Memory B cell (primary cell): ENCODE measurements around the gene TUBGCP5.
"Not testable (repeated sequence)": the region's sequence is repeated elsewhere in the genome, so short reads cannot be mapped to it uniquely, and the experiment has no call there.

Source experiments
- ATAC-seq: fragments of 150-1000 bp; cut with Tn5 transposase; 2 replicates; pipeline ENCODE4 v1.10.0; 2021; ENCODE audit warnings: low read depth, mild to moderate bottlenecking, moderate library complexity
- DNase-seq, 2 donors: peaks; one replicate each; pipeline ENCODE4 v3.0.0; 2022; ENCODE audit warnings: low spot score in 2 of 2
- H3K27ac Mint-ChIP-seq: one replicate; pipeline ENCODE4 v1.8.0; 2022; ENCODE audit warnings: mild to moderate bottlenecking, moderate library complexity, mixed read lengths
- H3K27me3 Mint-ChIP-seq: one replicate; pipeline ENCODE4 v1.8.0; 2022; ENCODE audit warnings: mixed read lengths
- H3K36me3 Mint-ChIP-seq: one replicate; pipeline ENCODE4 v1.8.0; 2022; ENCODE audit warnings: mild to moderate bottlenecking, mixed read lengths
- H3K4me1 Mint-ChIP-seq: one replicate; pipeline ENCODE4 v1.8.0; 2022; ENCODE audit warnings: mixed read lengths
- H3K4me3 Mint-ChIP-seq: one replicate; pipeline ENCODE4 v1.8.0; 2022; ENCODE audit warnings: mild to moderate bottlenecking, moderate library complexity, mixed read lengths
- H3K9me3 Mint-ChIP-seq: one replicate; pipeline ENCODE4 v1.8.0; 2022; ENCODE audit warnings: mixed read lengths

TUBGCP5 gene

GRCh38 chr15:23039143-23039916 lies at the start of gene TUBGCP5:
TUBGCP5 (minus strand) TSS chr15:23039569; CDS start chr15:23039543, 26 bp downstream.
- no peaks in the 10 kb centered on the region for H3K27me3 Mint-ChIP-seq
- DNase-seq (peak; percentile 93 to 97), ATAC-seq (peak; percentile 91)
- H3K4me1 Mint-ChIP-seq: peaks cover 9% of the 10 kb centered on the region
- peaks cover 8% of the 10 kb centered on the region for H3K36me3 Mint-ChIP-seq
- H3K27ac Mint-ChIP-seq: peak within 1 kb of the TSS; percentile 84
- H3K9me3 Mint-ChIP-seq: no peaks in the 10 kb centered on the region
- H3K4me3 Mint-ChIP-seq: peak within 1 kb of the TSS; percentile 96

- no peak for ATAC-seq
- H3K9me3 Mint-ChIP-seq: no peaks in the 10 kb centered on the region
- no peak overlapping the region for H3K4me3 Mint-ChIP-seq
Observed at GRCh38 chr15:23083115-23083514, 43.7 kb upstream of the TUBGCP5 start.

GRCh38 chr15:23081996-23082737 lies 42.8 kb upstream of the TUBGCP5 start:
- not testable (repeated sequence) for H3K4me3 Mint-ChIP-seq, ATAC-seq, H3K27ac Mint-ChIP-seq, DNase-seq, H3K9me3 Mint-ChIP-seq, H3K36me3 Mint-ChIP-seq, H3K27me3 Mint-ChIP-seq, H3K4me1 Mint-ChIP-seq

More at GRCh38 chr15:23083115-23083514, 43.7 kb upstream of the TUBGCP5 start:
- no peaks in the 10 kb centered on the region for H3K36me3 Mint-ChIP-seq
- DNase-seq: no peak
- peaks cover 1% of the 10 kb centered on the region for H3K27me3 Mint-ChIP-seq
- H3K27ac Mint-ChIP-seq: no peak overlapping the region
- no peaks in the 10 kb centered on the region for H3K4me1 Mint-ChIP-seq

- H3K9me3 Mint-ChIP-seq: no peaks in the 10 kb centered on the region
- no peaks in the 10 kb centered on the region for H3K36me3 Mint-ChIP-seq
- ATAC-seq (no peak), DNase-seq (no peak)
- no peak overlapping the region for H3K27ac Mint-ChIP-seq
- H3K4me3 Mint-ChIP-seq: no peak overlapping the region
- no peaks in the 10 kb centered on the region for H3K4me1 Mint-ChIP-seq
- H3K27me3 Mint-ChIP-seq: peaks cover 2% of the 10 kb centered on the region
Observed at GRCh38 chr15:23081271-23081670, 41.9 kb upstream of the TUBGCP5 start.

- no peaks in the 10 kb centered on the region for H3K9me3 Mint-ChIP-seq
- H3K27ac Mint-ChIP-seq: no peak overlapping the region
- no peak overlapping the region for H3K4me3 Mint-ChIP-seq
- H3K27me3 Mint-ChIP-seq: peaks cover 2% of the 10 kb centered on the region
- H3K4me1 Mint-ChIP-seq: no peaks in the 10 kb centered on the region
- no peak for ATAC-seq
- DNase-seq: no peak
- H3K36me3 Mint-ChIP-seq: no peaks in the 10 kb centered on the region
Observed at GRCh38 chr15:23079766-23080165, 40.4 kb upstream of the TUBGCP5 start.

- Mint-ChIP-seq H3K27me3 (peaks cover 6% of the 10 kb centered on the region), H3K36me3 (no peaks in the 10 kb centered on the region), H3K4me1 (no peaks in the 10 kb centered on the region), H3K9me3 (no peaks in the 10 kb centered on the region), H3K27ac (no peak overlapping the region), H3K4me3 (no peak overlapping the region)
- DNase-seq (no peak), ATAC-seq (no peak)
Observed at GRCh38 chr15:23075927-23076326, 36.6 kb upstream of the TUBGCP5 start.

- H3K4me3 Mint-ChIP-seq: no peak overlapping the region
- H3K9me3 Mint-ChIP-seq: no peaks in the 10 kb centered on the region
- no peak for DNase-seq
- H3K36me3 Mint-ChIP-seq: no peaks in the 10 kb centered on the region
- peaks cover 8% of the 10 kb centered on the region for H3K27me3 Mint-ChIP-seq
- H3K4me1 Mint-ChIP-seq: no peaks in the 10 kb centered on the region
- no peak for ATAC-seq
- H3K27ac Mint-ChIP-seq: no peak overlapping the region
Observed at GRCh38 chr15:23074684-23075083, 35.3 kb upstream of the TUBGCP5 start.

- DNase-seq: no peak
- no peak overlapping the region for H3K27ac Mint-ChIP-seq
- H3K4me3 Mint-ChIP-seq: no peak overlapping the region
- H3K27me3 Mint-ChIP-seq: peaks cover 8% of the 10 kb centered on the region
- peak; percentile 27 for ATAC-seq
- no peaks in the 10 kb centered on the region for H3K4me1 Mint-ChIP-seq
- H3K9me3 Mint-ChIP-seq: no peaks in the 10 kb centered on the region
- H3K36me3 Mint-ChIP-seq: no peaks in the 10 kb centered on the region
Observed at GRCh38 chr15:23073890-23074646, 34.7 kb upstream of the TUBGCP5 start.

- Mint-ChIP-seq H3K4me1 (no peaks in the 10 kb centered on the region), H3K27me3 (peaks cover 7% of the 10 kb centered on the region), H3K36me3 (no peaks in the 10 kb centered on the region), H3K27ac (no peak overlapping the region), H3K9me3 (no peaks in the 10 kb centered on the region), H3K4me3 (no peak overlapping the region)
- ATAC-seq: no peak
- no peak for DNase-seq
Observed at GRCh38 chr15:23072633-23073032, 33.3 kb upstream of the TUBGCP5 start.

- DNase-seq (no peak), ATAC-seq (no peak)
- Mint-ChIP-seq H3K27ac (no peak overlapping the region), H3K4me1 (no peaks in the 10 kb centered on the region), H3K27me3 (peaks cover 5% of the 10 kb centered on the region), H3K4me3 (no peak overlapping the region), H3K9me3 (no peaks in the 10 kb centered on the region), H3K36me3 (no peaks in the 10 kb centered on the region)
Observed at GRCh38 chr15:23069496-23070166, 30.3 kb upstream of the TUBGCP5 start.

- peaks cover 3% of the 10 kb centered on the region for H3K36me3 Mint-ChIP-seq
- no peak overlapping the region for H3K27ac Mint-ChIP-seq
- H3K4me1 Mint-ChIP-seq: peaks cover 2% of the 10 kb centered on the region
- no peak for DNase-seq
- peaks cover 13% of the 10 kb centered on the region for H3K27me3 Mint-ChIP-seq
- ATAC-seq: no peak
- peaks cover 4% of the 10 kb centered on the region for H3K9me3 Mint-ChIP-seq
- no peak overlapping the region for H3K4me3 Mint-ChIP-seq
Observed at GRCh38 chr15:23067416-23067815, 28.0 kb upstream of the TUBGCP5 start.

- H3K36me3 Mint-ChIP-seq: peaks cover 3% of the 10 kb centered on the region
- H3K27me3 Mint-ChIP-seq: peaks cover 9% of the 10 kb centered on the region
- H3K27ac Mint-ChIP-seq: no peak overlapping the region
- ATAC-seq (no peak), DNase-seq (no peak)
- H3K9me3 Mint-ChIP-seq: peaks cover 4% of the 10 kb centered on the region
- H3K4me3 Mint-ChIP-seq: no peak overlapping the region
- H3K4me1 Mint-ChIP-seq: peaks cover 2% of the 10 kb centered on the region
Observed at GRCh38 chr15:23065836-23066235, 26.5 kb upstream of the TUBGCP5 start.

GRCh38 chr15:23064156-23064555 lies 24.8 kb upstream of the TUBGCP5 start:
- H3K4me3 Mint-ChIP-seq: no peak overlapping the region
- no peak overlapping the region for H3K27ac Mint-ChIP-seq
- DNase-seq (no peak), ATAC-seq (no peak)
- H3K9me3 Mint-ChIP-seq: peaks cover 4% of the 10 kb centered on the region
- H3K27me3 Mint-ChIP-seq: peaks cover 8% of the 10 kb centered on the region
- peaks cover 3% of the 10 kb centered on the region for H3K36me3 Mint-ChIP-seq
- H3K4me1 Mint-ChIP-seq: peaks cover 2% of the 10 kb centered on the region
